Breast epithelium (tissue), 4 donors: ENCODE measurements around the gene PDLIM5. TPM values are rescaled to one million over a fixed set of nuclear protein-coding genes. Genes with fewer than 3 reads are reported as not detected.
"Not testable (repeated sequence)": the region's sequence is repeated elsewhere in the genome, so short reads cannot be mapped to it uniquely, and the experiment has no call there.

Source experiments
- DNase-seq, 2 donors: peaks; one replicate each; pipeline ENCODE4 v3.0.0-alpha.2; 2019; ENCODE audit warnings: low spot score in 2 of 2
- H3K27ac ChIP-seq, 2 donors: fragments of 200-600 bp; sonication (generic) in 1 of 2; one replicate each; pipeline ENCODE4 v1.5.1; 2016 to 2019; ENCODE audit warnings: mild to moderate bottlenecking in 1 of 2
- H3K27me3 ChIP-seq, 2 donors: fragments of 200-600 bp; sonication (generic) in 1 of 2; one replicate each; pipeline versions ENCODE4 v1.5.1 to v1.6.0; 2017 to 2019; ENCODE audit warnings: control low read depth in 1 of 2, mild to moderate bottlenecking in 1 of 2
- H3K36me3 ChIP-seq: fragments of 200-600 bp; one replicate; pipeline ENCODE4 v1.5.1; 2019
- H3K4me1 ChIP-seq, 2 donors: fragments of 200-600 bp; sonication (generic); one replicate each; pipeline ENCODE4 v1.5.1; 2016 to 2019; ENCODE audit warnings: control low read depth in 1 of 2
- H3K4me3 ChIP-seq, 3 donors: fragments of 200-600 bp; sonication (generic); 1 replicate in 2 of 3; 2 replicates in 1 of 3; pipeline ENCODE4 v1.5.1; 2016 to 2019; ENCODE audit warnings: mild to moderate bottlenecking in 3 of 3, moderate library complexity in 2 of 3
- H3K9me3 ChIP-seq, 2 donors: fragments of 200-600 bp; sonication (generic) in 1 of 2; one replicate each; pipeline ENCODE4 v1.5.1; 2016 to 2019; ENCODE audit warnings: control low read depth in 1 of 2
- CTCF ChIP-seq, 3 donors: fragments of 450-650 bp; IDR thresholded peaks; one replicate each; pipeline ENCODE4 v1.5.1; 2016 to 2017; ENCODE audit warnings: antibody characterized with exemption in 3 of 3, mild to moderate bottlenecking in 3 of 3, moderate library complexity in 3 of 3
- POLR2A ChIP-seq: fragments of 450-650 bp; IDR thresholded peaks from one replicate; pipeline ENCODE4 v1.6.1; 2016; ENCODE audit warnings: antibody characterized with exemption, mild to moderate bottlenecking, moderate library complexity
- POLR2AphosphoS5 ChIP-seq, 3 donors: sonication (generic); formaldehyde crosslinking; IDR thresholded peaks; one replicate each; pipeline ENCODE4 v1.6.1; 2017; ENCODE audit warnings: antibody characterized with exemption in 3 of 3
- intact Hi-C: fragments of 100-400 bp; cut with DNase I; formaldehyde crosslinking; loops from one replicate; pipeline ENCODE4 v1.15.1; 2023; ENCODE audit warnings: low total_unique reads
- total RNA-seq, 3 donors: library from RNA; depleted of rRNA; stranded (reverse); fragments of >200 nt; gene quantifications; one replicate each; pipeline ENCODE4 v1.1.0, GENCODE V29; 2016

Gene PDLIM5
- total RNA-seq, 3 donors from 2014 or later = 120 to 263 (median 158) TPM

DNA sequence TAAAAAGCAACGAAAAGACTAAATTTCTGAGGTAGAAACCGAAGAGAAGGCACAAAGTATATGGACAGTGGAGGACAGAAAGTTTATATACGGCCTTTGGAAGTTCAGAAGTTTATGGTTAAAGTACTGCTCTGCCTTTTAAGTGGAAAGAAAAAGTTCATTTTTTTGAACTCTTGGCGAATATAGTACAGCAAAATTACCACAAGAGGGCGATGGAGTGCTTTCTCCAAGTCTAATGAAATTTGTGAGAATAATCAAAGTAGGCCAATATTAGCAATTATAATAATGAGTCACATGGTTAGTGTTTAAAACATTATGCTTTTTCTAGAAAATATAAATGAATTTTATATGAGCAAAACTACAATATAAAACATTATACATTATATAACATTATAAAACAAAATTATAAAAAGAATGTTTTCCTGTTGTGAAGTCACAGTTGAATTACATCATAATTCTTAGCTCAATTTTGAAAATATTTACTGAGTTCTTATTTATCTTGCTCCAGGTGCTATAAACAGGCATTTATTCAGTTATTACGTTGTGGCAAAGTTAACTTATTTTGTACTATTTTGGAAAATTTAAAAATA is 169.8 kb downstream of the PDLIM5 start:
- intact Hi-C loops = no loop called here
- no peaks in the 10 kb centered on the region for H3K27me3 ChIP-seq
- no peaks in the 10 kb centered on the region for H3K4me1 ChIP-seq
- H3K9me3 ChIP-seq = no peaks in the 10 kb centered on the region
- H3K27ac ChIP-seq = no peak overlapping the region
- H3K36me3 ChIP-seq = no peaks in the 10 kb centered on the region
- no peak for TF ChIP-seq POLR2A
- TF ChIP-seq POLR2AphosphoS5 (IDR thresholded peaks at IDR 0.05) = no peak
- TF ChIP-seq CTCF (IDR thresholded peaks at IDR 0.05) = peak; percentile 36 to 72 (median 70)
- DNase-seq = no peak
- H3K4me3 ChIP-seq = no peak overlapping the region

DNA sequence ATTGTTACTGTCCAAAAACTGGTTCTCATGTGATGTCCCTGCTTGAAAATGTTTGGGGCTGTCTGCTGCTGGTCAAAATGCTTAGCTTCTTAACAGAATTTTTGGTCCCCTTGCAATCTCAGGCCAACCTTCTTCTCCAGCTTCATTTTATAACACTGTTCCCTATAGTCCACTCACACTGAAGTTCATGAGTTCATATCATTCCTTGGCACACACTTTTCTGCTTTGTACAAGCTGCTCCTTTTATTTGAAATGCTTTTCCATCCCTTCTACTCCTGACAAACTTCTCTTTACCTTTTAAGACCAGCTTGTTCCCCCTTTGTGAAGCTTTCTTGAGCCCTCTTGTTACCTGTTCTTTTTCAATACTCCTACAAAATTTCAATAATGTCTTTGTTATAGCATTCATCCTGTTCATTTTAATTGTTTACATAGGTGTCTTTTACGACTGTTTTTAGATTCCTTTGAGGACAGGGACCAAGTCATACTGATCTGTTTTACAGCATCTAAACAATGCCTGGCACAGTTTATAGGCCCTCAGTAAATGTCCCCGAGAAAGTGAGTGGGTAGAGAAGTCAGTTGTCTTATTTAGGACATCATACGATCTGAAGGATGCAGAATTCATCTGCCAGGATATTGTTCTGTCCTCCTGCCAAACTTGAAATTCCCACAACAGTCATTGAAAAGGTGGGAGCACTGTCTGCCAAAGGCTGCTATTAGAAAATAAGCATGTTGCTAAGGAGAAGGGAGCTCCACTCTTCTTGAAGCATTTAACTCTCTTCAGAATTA is 171.6 kb downstream of the PDLIM5 start:
- Histone ChIP-seq H3K27me3 (no peaks in the 10 kb centered on the region), H3K4me3 (no peak overlapping the region), H3K4me1 (no peaks in the 10 kb centered on the region), H3K27ac (no peak overlapping the region), H3K36me3 (no peaks in the 10 kb centered on the region), H3K9me3 (no peaks in the 10 kb centered on the region)
- intact Hi-C loops = no loop called here
- no peak for DNase-seq
- TF ChIP-seq CTCF (IDR thresholded peaks at IDR 0.05) = no peak
- TF ChIP-seq POLR2AphosphoS5 (IDR thresholded peaks at IDR 0.05) = no peak
- no peak for TF ChIP-seq POLR2A

- Histone ChIP-seq H3K9me3 (no peaks in the 10 kb centered on the region), H3K4me1 (no peaks in the 10 kb centered on the region), H3K27me3 (no peaks in the 10 kb centered on the region), H3K36me3 (no peaks in the 10 kb centered on the region), H3K4me3 (no peak overlapping the region), H3K27ac (no peak overlapping the region)
- no peak for DNase-seq
- TF ChIP-seq POLR2AphosphoS5 (IDR thresholded peaks at IDR 0.05) (no peak), CTCF (IDR thresholded peaks at IDR 0.05) (no peak), POLR2A (no peak)
- intact Hi-C loops = no loop called here
Observed at GRCh38 chr4:94626942-94627341, 175.2 kb downstream of the PDLIM5 start.

DNA sequence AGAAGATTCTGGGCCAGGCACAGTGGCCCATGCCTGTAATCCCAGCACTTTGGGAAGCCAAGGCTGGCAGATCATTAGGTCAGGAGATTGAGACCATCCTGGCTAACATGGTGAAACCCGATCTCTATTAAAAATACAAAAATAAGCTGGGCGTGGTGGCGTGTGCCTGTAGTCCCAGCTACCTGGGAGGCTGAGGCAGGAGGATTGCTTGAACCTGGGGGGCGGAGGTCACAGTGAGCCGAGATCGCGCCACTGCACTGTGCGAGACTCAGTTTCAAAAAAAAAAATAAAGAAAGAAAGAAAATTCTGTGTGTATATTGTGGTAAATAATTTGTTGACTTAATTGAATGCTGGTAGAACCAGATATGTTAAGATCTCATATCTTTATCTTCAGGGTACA is 177.3 kb downstream of the PDLIM5 start:
- intact Hi-C loops, H3K4me1 ChIP-seq, H3K9me3 ChIP-seq, DNase-seq, H3K4me3 ChIP-seq, H3K27me3 ChIP-seq, H3K27ac ChIP-seq, H3K36me3 ChIP-seq: not testable (repeated sequence)

GRCh38 chr4:94629837-94630236 is 178.1 kb downstream of the PDLIM5 start:
- intact Hi-C loops = no loop called here
- H3K9me3 ChIP-seq = no peaks in the 10 kb centered on the region
- no peaks in the 10 kb centered on the region for H3K36me3 ChIP-seq
- H3K27ac ChIP-seq = no peak overlapping the region
- no peak for DNase-seq
- TF ChIP-seq CTCF (IDR thresholded peaks at IDR 0.05) (no peak), POLR2AphosphoS5 (IDR thresholded peaks at IDR 0.05) (no peak), POLR2A (no peak)
- H3K4me3 ChIP-seq = no peak overlapping the region
- H3K4me1 ChIP-seq = no peaks in the 10 kb centered on the region
- H3K27me3 ChIP-seq = no peaks in the 10 kb centered on the region
